Prostate gland (tissue), 2 donors: ENCODE data around the gene CXCL11.

Experiments used
- POLR2A ChIP-seq: fragments of 450-650 bp; IDR thresholded peaks from one replicate; pipeline ENCODE4 v1.6.1; 2016; ENCODE audit warnings: antibody characterized with exemption, mild to moderate bottlenecking
- POLR2AphosphoS5 ChIP-seq: sonication (generic); formaldehyde crosslinking; IDR thresholded peaks from one replicate; pipeline ENCODE4 v1.6.1; 2017; ENCODE audit warnings: antibody characterized with exemption
- TF ChIP-seq, protein P1 (sequence below), 4 experiments: fragments of 200-600 bp in 2 of 4; fragments of 450-650 bp in 2 of 4; sonication (generic) in 2 of 4; IDR thresholded peaks; 1 replicate in 3 of 4; 2 replicates in 1 of 4; pipeline ENCODE4 v1.5.1; 2016 to 2019; ENCODE audit warnings: antibody characterized with exemption in 4 of 4, mild to moderate bottlenecking in 2 of 4, moderate library complexity in 2 of 4

DNA sequence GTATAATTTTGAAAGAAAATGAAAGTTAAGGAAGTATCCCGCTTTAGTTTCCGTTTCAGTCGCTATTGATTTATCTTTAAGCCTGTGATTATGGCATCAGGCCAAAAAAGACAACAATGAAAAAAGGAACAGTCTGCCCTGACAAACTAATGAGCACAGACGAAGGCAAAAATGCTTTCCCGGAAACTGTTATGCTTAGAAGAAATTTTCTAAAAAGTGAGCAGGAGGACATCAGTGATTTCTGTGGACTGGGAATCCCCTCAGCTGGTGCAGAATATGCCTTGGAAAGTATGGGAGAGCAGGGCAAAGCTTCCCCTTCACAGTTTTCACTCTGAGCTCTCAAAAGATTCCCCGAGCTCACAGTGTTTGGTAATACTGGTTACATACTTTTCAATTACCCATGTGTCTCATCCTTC is 7.5 kb downstream of the CXCL11 start:
- TF ChIP-seq, protein P1, sequence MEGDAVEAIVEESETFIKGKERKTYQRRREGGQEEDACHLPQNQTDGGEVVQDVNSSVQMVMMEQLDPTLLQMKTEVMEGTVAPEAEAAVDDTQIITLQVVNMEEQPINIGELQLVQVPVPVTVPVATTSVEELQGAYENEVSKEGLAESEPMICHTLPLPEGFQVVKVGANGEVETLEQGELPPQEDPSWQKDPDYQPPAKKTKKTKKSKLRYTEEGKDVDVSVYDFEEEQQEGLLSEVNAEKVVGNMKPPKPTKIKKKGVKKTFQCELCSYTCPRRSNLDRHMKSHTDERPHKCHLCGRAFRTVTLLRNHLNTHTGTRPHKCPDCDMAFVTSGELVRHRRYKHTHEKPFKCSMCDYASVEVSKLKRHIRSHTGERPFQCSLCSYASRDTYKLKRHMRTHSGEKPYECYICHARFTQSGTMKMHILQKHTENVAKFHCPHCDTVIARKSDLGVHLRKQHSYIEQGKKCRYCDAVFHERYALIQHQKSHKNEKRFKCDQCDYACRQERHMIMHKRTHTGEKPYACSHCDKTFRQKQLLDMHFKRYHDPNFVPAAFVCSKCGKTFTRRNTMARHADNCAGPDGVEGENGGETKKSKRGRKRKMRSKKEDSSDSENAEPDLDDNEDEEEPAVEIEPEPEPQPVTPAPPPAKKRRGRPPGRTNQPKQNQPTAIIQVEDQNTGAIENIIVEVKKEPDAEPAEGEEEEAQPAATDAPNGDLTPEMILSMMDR (IDR thresholded peaks at IDR 0.05): no peak
- TF ChIP-seq POLR2A (no peak), POLR2AphosphoS5 (peak; percentile 28)
